Neuronal stem cell (in vitro differentiated cells): ENCODE results near the gene LCTL.
"Not testable (repeated sequence)": the region's sequence is repeated elsewhere in the genome, so short reads cannot be mapped to it uniquely, and the experiment has no call there.

ENCODE experiments used
- DNase-seq: peaks from one replicate; pipeline ENCODE4 v3.0.0-alpha.2; 2013; ENCODE audit warnings: low spot score
- H2AFZ ChIP-seq: one replicate; pipeline ENCODE4 v1.6.1; 2013; ENCODE audit warnings: mild to moderate bottlenecking, low read length, inconsistent platforms
- H2AK5ac ChIP-seq: 2 replicates; pipeline ENCODE4 v1.6.1; 2013; ENCODE audit warnings: low read depth, mild to moderate bottlenecking, inconsistent platforms, low read length, moderate library complexity, mixed read lengths
- H2BK120ac ChIP-seq: 2 replicates; pipeline ENCODE4 v1.6.1; 2013; ENCODE audit warnings: low read depth, mild to moderate bottlenecking, inconsistent platforms, low read length, moderate library complexity, mixed read lengths
- H2BK12ac ChIP-seq: one replicate; pipeline ENCODE4 v1.6.1; 2013; ENCODE audit warnings: low read length, inconsistent platforms
- H2BK15ac ChIP-seq: 2 replicates; pipeline ENCODE4 v1.6.1; 2013; ENCODE audit warnings: mild to moderate bottlenecking, low read length, inconsistent platforms, mixed read lengths
- H2BK5ac ChIP-seq: one replicate; pipeline ENCODE4 v1.6.1; 2013; ENCODE audit warnings: inconsistent platforms, mild to moderate bottlenecking, low read length, moderate library complexity
- H3K14ac ChIP-seq: one replicate; pipeline ENCODE4 v1.6.1; 2013; ENCODE audit warnings: low read length, inconsistent platforms
- H3K18ac ChIP-seq: 2 replicates; pipeline ENCODE4 v1.6.1; 2013; ENCODE audit warnings: low read length, inconsistent platforms
- H3K23ac ChIP-seq: 2 replicates; pipeline ENCODE4 v1.6.1; 2013; ENCODE audit warnings: low read depth, mild to moderate bottlenecking, mixed read lengths, low read length, inconsistent platforms; ENCODE audit not compliant: poor library complexity
- H3K27ac ChIP-seq: replicated peaks from 3 replicates; pipeline ENCODE4 v1.5.1; 2013; ENCODE audit warnings: low read length, inconsistent platforms
- H3K27me3 ChIP-seq, 3 experiments: 2 replicates each; pipeline ENCODE4 v1.6.1; 2013; ENCODE audit warnings: low read length in 3 of 3, mild to moderate bottlenecking in 2 of 3, inconsistent platforms in 1 of 3, low read depth in 1 of 3, mixed read lengths in 1 of 3, moderate library complexity in 1 of 3; ENCODE audit not compliant: control insufficient read depth in 3 of 3, insufficient read depth in 3 of 3
- H3K36me3 ChIP-seq, 2 donors: replicated peaks in 1 of 2; 2 replicates each; pipeline ENCODE4 v1.6.1; 2013; ENCODE audit warnings: low read length in 2 of 2; ENCODE audit not compliant: control insufficient read depth in 2 of 2, insufficient read depth in 2 of 2
- H3K4ac ChIP-seq: 2 replicates; pipeline ENCODE4 v1.6.1; 2013; ENCODE audit warnings: inconsistent platforms, mild to moderate bottlenecking, low read length, moderate library complexity
- H3K4me1 ChIP-seq, 2 donors: 1 replicate in 1 of 2; 2 replicates in 1 of 2; pipeline ENCODE4 v1.6.1; 2013; ENCODE audit warnings: low read length in 2 of 2, low read depth in 1 of 2; ENCODE audit not compliant: control insufficient read depth in 2 of 2, insufficient read depth in 1 of 2
- H3K4me2 ChIP-seq: one replicate; pipeline ENCODE4 v1.6.1; 2013; ENCODE audit warnings: mild to moderate bottlenecking, low read length, inconsistent platforms; ENCODE audit not compliant: insufficient read depth, poor library complexity, severe bottlenecking
- H3K4me3 ChIP-seq, 2 donors: 2 replicates each; pipeline ENCODE4 v1.5.1; 2013; ENCODE audit warnings: low read length in 2 of 2, mild to moderate bottlenecking in 2 of 2, inconsistent platforms in 1 of 2, moderate library complexity in 1 of 2
- H3K79me1 ChIP-seq: one replicate; pipeline ENCODE4 v1.6.1; 2013; ENCODE audit warnings: low read depth, mild to moderate bottlenecking, inconsistent platforms, low read length, moderate library complexity
- H3K9ac ChIP-seq: one replicate; pipeline ENCODE4 v1.6.1; 2013; ENCODE audit warnings: mild to moderate bottlenecking, low read depth, low read length, inconsistent platforms; ENCODE audit not compliant: poor library complexity
- H3K9me3 ChIP-seq, 2 donors: replicated peaks in 1 of 2; 2 replicates each; pipeline versions ENCODE3 to v1.6.1; 2013; ENCODE audit warnings: low read length in 2 of 2, mild to moderate bottlenecking in 2 of 2, inconsistent platforms in 1 of 2, low read depth in 1 of 2, mixed read lengths in 1 of 2, moderate library complexity in 1 of 2; ENCODE audit not compliant: control insufficient read depth in 2 of 2, insufficient read depth in 1 of 2
- H4K8ac ChIP-seq: one replicate; pipeline ENCODE4 v1.6.1; 2013; ENCODE audit warnings: low read depth, mild to moderate bottlenecking, inconsistent platforms, low read length, moderate library complexity
- H4K91ac ChIP-seq: one replicate; pipeline ENCODE4 v1.6.1; 2013; ENCODE audit warnings: low read length, low read depth, mild to moderate bottlenecking, inconsistent platforms; ENCODE audit not compliant: poor library complexity
- WGBS, 2 donors: extraction: QIAGEN DNeasy Blood & Tissue Kit; methylation state at CpG; one replicate each; pipeline ENCODE4 v1.1.7; 2013; ENCODE audit warnings: missing lambda C conversion rate in 2 of 2, mixed read lengths in 1 of 2; ENCODE audit not compliant: insufficient read length in 2 of 2, insufficient replicate concordance in 1 of 2; ENCODE audit errors: extremely low coverage in 2 of 2; 5-methylcytosine and 5-hydroxymethylcytosine counted together

Gene LCTL

GRCh38 chr15:66591322-66591862, 25.6 kb upstream of the LCTL start:
- no peak overlapping the region for H4K8ac ChIP-seq
- no peak overlapping the region for H2BK120ac ChIP-seq
- no peak overlapping the region for H3K23ac ChIP-seq
- no peak overlapping the region for H3K9ac ChIP-seq
- peaks cover 0 to 35% (median 0%) of the 10 kb centered on the region in 3 experiments for H3K27me3 ChIP-seq
- H3K9me3 ChIP-seq, result no peaks in the 10 kb centered on the region
- no peak overlapping the region for H3K4me3 ChIP-seq
- H3K79me1 ChIP-seq, result no peaks in the 10 kb centered on the region
- H4K91ac ChIP-seq, result no peak overlapping the region
- peaks cover 3% of the 10 kb centered on the region in 2 donors for H3K4me1 ChIP-seq
- no peak overlapping the region for H2AFZ ChIP-seq
- H3K27ac ChIP-seq, result no peak overlapping the region
- DNase-seq, result no peak
- H2AK5ac ChIP-seq, result no peak overlapping the region
- no peak overlapping the region for H2BK12ac ChIP-seq
- H2BK15ac ChIP-seq, result no peak overlapping the region
- H2BK5ac ChIP-seq, result no peak overlapping the region
- H3K4ac ChIP-seq, result no peak overlapping the region
- H3K4me2 ChIP-seq, result no peak overlapping the region
- no peaks in the 10 kb centered on the region for H3K36me3 ChIP-seq
- no CpG with 5 or more reads among the region's 4 CpGs for WGBS, 2 donors
- H3K18ac ChIP-seq, result peak overlapping the region; percentile 11
- no peak overlapping the region for H3K14ac ChIP-seq

GRCh38 chr15:66590435-66590834, 24.6 kb upstream of the LCTL start:
- WGBS, 2 donors, result no CpG with 5 or more reads among the region's 2 CpGs
- H2BK120ac ChIP-seq, result no peak overlapping the region
- no peak overlapping the region for H3K23ac ChIP-seq
- H2BK15ac ChIP-seq, result no peak overlapping the region
- no peak overlapping the region for H3K9ac ChIP-seq
- no peak overlapping the region for H3K4ac ChIP-seq
- H3K18ac ChIP-seq, result no peak overlapping the region
- no peaks in the 10 kb centered on the region for H3K36me3 ChIP-seq
- peaks cover 0 to 35% (median 0%) of the 10 kb centered on the region in 3 experiments for H3K27me3 ChIP-seq
- no peak overlapping the region for H4K91ac ChIP-seq
- H2AK5ac ChIP-seq, result no peak overlapping the region
- H3K79me1 ChIP-seq, result no peaks in the 10 kb centered on the region
- no peak overlapping the region for H3K4me3 ChIP-seq
- H2BK12ac ChIP-seq, result no peak overlapping the region
- H4K8ac ChIP-seq, result no peak overlapping the region
- no peak overlapping the region for H3K27ac ChIP-seq
- peaks cover 6% of the 10 kb centered on the region in 2 donors for H3K4me1 ChIP-seq
- no peak overlapping the region for H3K14ac ChIP-seq
- H2BK5ac ChIP-seq, result no peak overlapping the region
- no peak overlapping the region for H2AFZ ChIP-seq
- no peak for DNase-seq
- no peaks in the 10 kb centered on the region for H3K9me3 ChIP-seq
- no peak overlapping the region for H3K4me2 ChIP-seq

GRCh38 chr15:66589429-66589828, 23.6 kb upstream of the LCTL start:
- not testable (repeated sequence) for H3K4ac ChIP-seq, H3K27ac ChIP-seq, H3K9ac ChIP-seq, DNase-seq, H2BK120ac ChIP-seq, H3K18ac ChIP-seq, H2BK5ac ChIP-seq, H2BK15ac ChIP-seq, H3K36me3 ChIP-seq, H4K8ac ChIP-seq, H2AFZ ChIP-seq, H3K9me3 ChIP-seq, H3K79me1 ChIP-seq, H3K4me3 ChIP-seq, H2AK5ac ChIP-seq, H2BK12ac ChIP-seq, H3K4me1 ChIP-seq, H3K4me2 ChIP-seq, H3K14ac ChIP-seq, H3K23ac ChIP-seq, H4K91ac ChIP-seq
- WGBS, 2 donors, result no CpG with 5 or more reads among the region's 6 CpGs
- H3K27me3 ChIP-seq, result peaks cover 0 to 31% (median 0%) of the 10 kb centered on the region in 3 experiments

GRCh38 chr15:66588971-66589370, 23.2 kb upstream of the LCTL start:
- H2BK12ac ChIP-seq, result no peak overlapping the region
- no peak overlapping the region for H3K23ac ChIP-seq
- no peak for DNase-seq
- no peaks in the 10 kb centered on the region for H3K36me3 ChIP-seq
- no peak overlapping the region for H3K4me2 ChIP-seq
- no peak overlapping the region for H2AFZ ChIP-seq
- no peak overlapping the region for H3K18ac ChIP-seq
- no peak overlapping the region for H3K4ac ChIP-seq
- no peaks in the 10 kb centered on the region for H3K79me1 ChIP-seq
- H3K9me3 ChIP-seq, result no peaks in the 10 kb centered on the region
- H4K8ac ChIP-seq, result no peak overlapping the region
- no peak overlapping the region for H2BK5ac ChIP-seq
- no peak overlapping the region for H2BK120ac ChIP-seq
- peaks cover 6% of the 10 kb centered on the region in 2 donors for H3K4me1 ChIP-seq
- no peak overlapping the region for H3K14ac ChIP-seq
- no peak overlapping the region for H2BK15ac ChIP-seq
- H3K27me3 ChIP-seq, result peaks cover 0 to 29% (median 0%) of the 10 kb centered on the region in 3 experiments
- H2AK5ac ChIP-seq, result no peak overlapping the region
- no peak overlapping the region for H4K91ac ChIP-seq
- no peak overlapping the region for H3K9ac ChIP-seq
- no CpG with 5 or more reads among the region's 8 CpGs for WGBS, 2 donors
- H3K4me3 ChIP-seq, result no peak overlapping the region
- no peak overlapping the region for H3K27ac ChIP-seq
